ENCODE results near the gene ZCWPW2. TPM values are rescaled to one million over a fixed set of nuclear protein-coding genes. Genes with fewer than 3 reads are reported as not detected.

ZCWPW2 gene
- polyA plus RNA-seq, 6 donors from 2014 or later, result 0.51 to 0.64 (median 0.57) TPM; not detected in 3

GRCh38 chr3:28462866-28463265 is 114.3 kb downstream of the ZCWPW2 start:
- Mint-ChIP-seq H3K4me1 (no peaks in the 10 kb centered on the region), H3K9me3 (peaks cover 0 to 13% (median 5%) of the 10 kb centered on the region in 7 donors), H3K36me3 (peaks cover 0 to 7% of the 10 kb centered on the region in 2 donors), H3K27ac (no peak overlapping the region), H3K27me3 (peaks cover 0 to 5% (median 0%) of the 10 kb centered on the region in 3 donors), H3K4me3 (no peak overlapping the region)
- DNase-seq (no peak), ATAC-seq (ENCODE audit: low read depth in 2 of 2) (no peak)

GRCh38 chr3:28467414-28467813 is 118.9 kb downstream of the ZCWPW2 start:
- peaks cover 0 to 5% (median 0%) of the 10 kb centered on the region in 3 donors for H3K27me3 Mint-ChIP-seq
- peaks cover 0 to 7% of the 10 kb centered on the region in 2 donors for H3K36me3 Mint-ChIP-seq
- peaks cover 2 to 37% (median 8%) of the 10 kb centered on the region in 7 donors for H3K9me3 Mint-ChIP-seq
- H3K27ac Mint-ChIP-seq, result no peak overlapping the region
- ATAC-seq (ENCODE audit: low read depth in 2 of 2), result no peak
- no peak overlapping the region for H3K4me3 Mint-ChIP-seq
- H3K4me1 Mint-ChIP-seq, result no peaks in the 10 kb centered on the region
- no peak for DNase-seq

GRCh38 chr3:28476194-28476593 is 127.7 kb downstream of the ZCWPW2 start:
- Mint-ChIP-seq H3K27me3 (no peaks in the 10 kb centered on the region), H3K4me1 (no peaks in the 10 kb centered on the region), H3K9me3 (peaks cover 0 to 24% (median 9%) of the 10 kb centered on the region in 7 donors), H3K36me3 (no peaks in the 10 kb centered on the region), H3K4me3 (no peak overlapping the region), H3K27ac (no peak overlapping the region)
- DNase-seq (no peak), ATAC-seq (ENCODE audit: low read depth in 2 of 2) (no peak)

- no peaks in the 10 kb centered on the region for H3K4me1 Mint-ChIP-seq
- H3K27ac Mint-ChIP-seq, result no peak overlapping the region
- peaks cover 0 to 18% (median 8%) of the 10 kb centered on the region in 7 donors for H3K9me3 Mint-ChIP-seq
- H3K4me3 Mint-ChIP-seq, result no peak overlapping the region
- no peaks in the 10 kb centered on the region for H3K27me3 Mint-ChIP-seq
- H3K36me3 Mint-ChIP-seq, result no peaks in the 10 kb centered on the region
- DNase-seq (no peak), ATAC-seq (ENCODE audit: low read depth in 2 of 2) (no peak)
Measured at GRCh38 chr3:28476764-28477163, 128.2 kb downstream of the ZCWPW2 start.

- Mint-ChIP-seq H3K27me3 (no peaks in the 10 kb centered on the region), H3K4me1 (no peaks in the 10 kb centered on the region), H3K4me3 (no peak overlapping the region), H3K36me3 (peaks cover 0 to 7% of the 10 kb centered on the region in 2 donors), H3K27ac (no peak overlapping the region), H3K9me3 (peaks cover 4 to 18% (median 8%) of the 10 kb centered on the region in 7 donors)
- DNase-seq (no peak), ATAC-seq (ENCODE audit: low read depth in 2 of 2) (no peak)
Measured at GRCh38 chr3:28485164-28485563, 136.6 kb downstream of the ZCWPW2 start.

- Mint-ChIP-seq H3K9me3 (peaks cover 0 to 7% (median 1%) of the 10 kb centered on the region in 7 donors), H3K27ac (no peak overlapping the region), H3K36me3 (no peaks in the 10 kb centered on the region), H3K4me1 (no peaks in the 10 kb centered on the region), H3K27me3 (no peaks in the 10 kb centered on the region), H3K4me3 (no peak overlapping the region)
- DNase-seq (no peak), ATAC-seq (ENCODE audit: low read depth in 2 of 2) (no peak)
Measured at GRCh38 chr3:28495301-28495700, 146.8 kb downstream of the ZCWPW2 start.

- Mint-ChIP-seq H3K4me3 (no peak overlapping the region), H3K4me1 (no peaks in the 10 kb centered on the region), H3K9me3 (peaks cover 0 to 7% (median 0%) of the 10 kb centered on the region in 7 donors), H3K27ac (no peak overlapping the region), H3K27me3 (no peaks in the 10 kb centered on the region), H3K36me3 (no peaks in the 10 kb centered on the region)
- DNase-seq, result no peak
- no peak for ATAC-seq (ENCODE audit: low read depth in 2 of 2)
Measured at GRCh38 chr3:28502397-28502937, 153.9 kb downstream of the ZCWPW2 start.

GRCh38 chr3:28504976-28505375 is 156.5 kb downstream of the ZCWPW2 start:
- H3K4me1 Mint-ChIP-seq, result no peaks in the 10 kb centered on the region
- peaks cover 0 to 2% (median 0%) of the 10 kb centered on the region in 7 donors for H3K9me3 Mint-ChIP-seq
- ATAC-seq (ENCODE audit: low read depth in 2 of 2) (no peak), DNase-seq (no peak)
- no peak overlapping the region for H3K4me3 Mint-ChIP-seq
- H3K27ac Mint-ChIP-seq, result no peak overlapping the region
- H3K27me3 Mint-ChIP-seq, result no peaks in the 10 kb centered on the region
- no peaks in the 10 kb centered on the region for H3K36me3 Mint-ChIP-seq

GRCh38 chr3:28521663-28522062 is 173.1 kb downstream of the ZCWPW2 start:
- H3K9me3 Mint-ChIP-seq, result no peaks in the 10 kb centered on the region
- no peak overlapping the region for H3K4me3 Mint-ChIP-seq
- no peaks in the 10 kb centered on the region for H3K36me3 Mint-ChIP-seq
- ATAC-seq (ENCODE audit: low read depth in 2 of 2), result no peak
- H3K4me1 Mint-ChIP-seq, result no peaks in the 10 kb centered on the region
- H3K27me3 Mint-ChIP-seq, result no peaks in the 10 kb centered on the region
- no peak overlapping the region for H3K27ac Mint-ChIP-seq
- no peak for DNase-seq

- Mint-ChIP-seq H3K4me1 (no peaks in the 10 kb centered on the region), H3K36me3 (peaks cover 4 to 9% of the 10 kb centered on the region in 2 donors), H3K9me3 (peaks cover 9 to 41% (median 14%) of the 10 kb centered on the region in 7 donors)
Measured at GRCh38 chr3:28542351-28542750, 193.8 kb downstream of the ZCWPW2 start.

GRCh38 chr3:28544236-28544635 is 195.7 kb downstream of the ZCWPW2 start:
- ATAC-seq (ENCODE audit: low read depth in 2 of 2) (no peak), DNase-seq (no peak)
- H3K36me3 Mint-ChIP-seq, result peaks cover 4 to 9% of the 10 kb centered on the region in 2 donors
- no peak overlapping the region for H3K27ac Mint-ChIP-seq
- H3K9me3 Mint-ChIP-seq, result peaks cover 9 to 36% (median 14%) of the 10 kb centered on the region in 7 donors
- H3K27me3 Mint-ChIP-seq, result no peaks in the 10 kb centered on the region
- H3K4me3 Mint-ChIP-seq, result no peak overlapping the region
- H3K4me1 Mint-ChIP-seq, result no peaks in the 10 kb centered on the region

More at GRCh38 chr3:28542351-28542750, 193.8 kb downstream of the ZCWPW2 start:
- H3K4me3 Mint-ChIP-seq, result no peak overlapping the region
- DNase-seq (no peak), ATAC-seq (ENCODE audit: low read depth in 2 of 2) (no peak)
- H3K27me3 Mint-ChIP-seq, result no peaks in the 10 kb centered on the region
- no peak overlapping the region for H3K27ac Mint-ChIP-seq

GRCh38 chr3:28544831-28545230 is 196.3 kb downstream of the ZCWPW2 start:
- H3K4me3 Mint-ChIP-seq, result no peak overlapping the region
- peaks cover 9 to 30% (median 14%) of the 10 kb centered on the region in 7 donors for H3K9me3 Mint-ChIP-seq
- ATAC-seq (ENCODE audit: low read depth in 2 of 2), result no peak
- no peak for DNase-seq
- no peaks in the 10 kb centered on the region for H3K4me1 Mint-ChIP-seq
- H3K27ac Mint-ChIP-seq, result no peak overlapping the region
- H3K27me3 Mint-ChIP-seq, result no peaks in the 10 kb centered on the region
- H3K36me3 Mint-ChIP-seq, result peaks cover 4 to 9% of the 10 kb centered on the region in 2 donors

- no peaks in the 10 kb centered on the region for H3K4me1 Mint-ChIP-seq
- no peak overlapping the region for H3K4me3 Mint-ChIP-seq
- H3K27ac Mint-ChIP-seq, result no peak overlapping the region
- DNase-seq, result no peak
- H3K27me3 Mint-ChIP-seq, result no peaks in the 10 kb centered on the region
- peaks cover 0 to 10% (median 5%) of the 10 kb centered on the region in 7 donors for H3K9me3 Mint-ChIP-seq
- no peak for ATAC-seq (ENCODE audit: low read depth in 2 of 2)
- H3K36me3 Mint-ChIP-seq, result no peaks in the 10 kb centered on the region
Measured at GRCh38 chr3:28547677-28548076, 199.2 kb downstream of the ZCWPW2 start.

GRCh38 chr3:28553175-28553574 is 204.7 kb downstream of the ZCWPW2 start:
- Mint-ChIP-seq H3K36me3 (no peaks in the 10 kb centered on the region), H3K27me3 (no peaks in the 10 kb centered on the region), H3K27ac (no peak overlapping the region), H3K4me1 (no peaks in the 10 kb centered on the region), H3K9me3 (peaks cover 0 to 4% (median 0%) of the 10 kb centered on the region in 7 donors), H3K4me3 (no peak overlapping the region)
- DNase-seq (no peak), ATAC-seq (ENCODE audit: low read depth in 2 of 2) (no peak)
